ENCODE results near the gene HOXD8.

- TF ChIP-seq POLR2AphosphoS5 (IDR thresholded peaks at IDR 0.05; ENCODE audit: low read depth, low read length), result no peak
- no peak for TF ChIP-seq EP300 (IDR thresholded peaks at IDR 0.05; ENCODE audit: borderline replicate concordance in 1 of 2, low read depth in 1 of 2, low read length in 1 of 2)
- no peak for TF ChIP-seq CHD2 (IDR thresholded peaks at IDR 0.05; ENCODE audit: low read length, partially characterized antibody)
- TF ChIP-seq CTCF (IDR thresholded peaks at IDR 0.05), result no peak
- no peak for TF ChIP-seq NFIC (IDR thresholded peaks at IDR 0.05; ENCODE audit: borderline replicate concordance)
- TF ChIP-seq MEF2A (IDR thresholded peaks at IDR 0.05; ENCODE audit: borderline replicate concordance, low read depth), result no peak
- no peak for TF ChIP-seq REST (IDR thresholded peaks at IDR 0.05; ENCODE audit: low read depth, low read length)
These were observed 19.6 kb upstream of the HOXD8 start for GRCh38 chr2:176109946-176110345.

Data from SK-N-SH (cell line).